ENCODE results near the gene EME1.

The EME1 gene

DNA sequence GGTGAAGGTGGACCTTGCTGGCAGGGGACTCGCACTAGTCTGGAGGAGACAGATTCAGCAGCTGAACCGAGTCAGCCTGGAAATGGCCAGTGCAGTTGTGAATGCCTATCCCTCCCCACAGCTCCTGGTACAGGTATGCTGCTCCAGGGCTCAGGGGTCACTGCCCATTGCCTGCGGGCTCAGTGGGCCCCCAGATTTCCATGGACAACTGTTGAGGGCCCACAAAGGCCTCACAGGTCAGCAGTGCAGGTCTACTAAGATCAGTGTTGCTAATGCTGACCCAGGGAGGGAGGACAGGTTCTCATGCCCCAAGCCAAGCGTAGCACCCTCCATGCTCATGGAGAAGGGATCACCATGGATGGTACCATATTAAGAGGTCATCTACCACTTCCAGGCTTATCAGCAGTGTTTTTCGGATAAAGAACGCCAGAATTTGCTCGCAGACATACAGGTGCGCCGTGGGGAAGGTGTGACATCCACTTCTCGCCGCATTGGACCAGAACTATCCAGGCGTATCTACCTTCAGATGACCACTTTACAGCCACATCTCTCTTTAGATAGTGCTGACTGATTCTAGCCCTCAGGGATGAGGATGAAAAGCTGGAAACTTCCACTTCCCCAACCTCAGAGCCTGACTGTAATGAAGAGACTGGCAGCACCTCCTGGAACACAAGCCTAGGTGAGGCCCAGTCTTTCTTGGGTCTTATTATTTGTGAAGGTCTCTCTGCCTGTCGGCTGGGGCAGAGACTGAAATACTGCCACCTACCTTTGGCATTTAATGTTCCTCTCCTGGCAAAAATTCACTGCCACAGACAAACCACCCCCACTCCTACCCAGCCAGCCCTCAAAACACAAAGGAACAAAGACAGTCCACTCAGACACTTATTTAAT, 7.6 kb downstream of the EME1 start:
- no peak for DNase-seq (ENCODE audit: low read depth)
- TF ChIP-seq, protein P1, sequence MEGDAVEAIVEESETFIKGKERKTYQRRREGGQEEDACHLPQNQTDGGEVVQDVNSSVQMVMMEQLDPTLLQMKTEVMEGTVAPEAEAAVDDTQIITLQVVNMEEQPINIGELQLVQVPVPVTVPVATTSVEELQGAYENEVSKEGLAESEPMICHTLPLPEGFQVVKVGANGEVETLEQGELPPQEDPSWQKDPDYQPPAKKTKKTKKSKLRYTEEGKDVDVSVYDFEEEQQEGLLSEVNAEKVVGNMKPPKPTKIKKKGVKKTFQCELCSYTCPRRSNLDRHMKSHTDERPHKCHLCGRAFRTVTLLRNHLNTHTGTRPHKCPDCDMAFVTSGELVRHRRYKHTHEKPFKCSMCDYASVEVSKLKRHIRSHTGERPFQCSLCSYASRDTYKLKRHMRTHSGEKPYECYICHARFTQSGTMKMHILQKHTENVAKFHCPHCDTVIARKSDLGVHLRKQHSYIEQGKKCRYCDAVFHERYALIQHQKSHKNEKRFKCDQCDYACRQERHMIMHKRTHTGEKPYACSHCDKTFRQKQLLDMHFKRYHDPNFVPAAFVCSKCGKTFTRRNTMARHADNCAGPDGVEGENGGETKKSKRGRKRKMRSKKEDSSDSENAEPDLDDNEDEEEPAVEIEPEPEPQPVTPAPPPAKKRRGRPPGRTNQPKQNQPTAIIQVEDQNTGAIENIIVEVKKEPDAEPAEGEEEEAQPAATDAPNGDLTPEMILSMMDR (conservative IDR thresholded peaks at IDR 0.05; ENCODE audit: low read depth, low read length): peak; percentile 35
- no peak overlapping the region for H3K4me3 ChIP-seq (ENCODE audit: low read depth, low read length)

DNA sequence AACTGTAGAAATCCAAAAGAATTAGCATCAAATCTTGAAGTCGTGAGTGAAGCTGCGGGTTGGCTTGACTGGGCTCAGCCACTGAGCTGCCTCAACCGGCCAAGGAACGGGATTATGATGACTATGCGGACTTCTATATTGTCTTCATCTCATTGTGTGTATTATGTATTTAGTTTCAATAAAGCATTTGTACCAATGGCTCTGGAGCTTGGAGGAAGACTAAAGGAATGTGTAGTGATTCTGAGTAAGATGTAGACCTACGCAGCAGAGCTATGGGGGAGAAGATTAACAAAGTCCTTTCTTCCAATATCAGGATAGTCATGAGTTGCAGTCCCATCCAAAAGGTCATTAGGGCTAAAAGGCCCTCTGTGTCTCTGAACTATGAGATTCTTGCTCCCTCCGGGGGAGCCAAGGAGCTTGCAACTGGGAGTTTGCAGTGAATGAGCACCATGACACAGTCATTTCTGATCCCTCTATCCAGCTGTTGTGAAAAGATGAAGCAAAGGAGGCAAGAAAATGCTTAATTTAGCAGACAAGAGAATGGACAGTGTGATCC, 8.3 kb downstream of the EME1 start:
- H3K4me3 ChIP-seq (ENCODE audit: low read depth, low read length): no peak overlapping the region
- TF ChIP-seq, protein P1 (conservative IDR thresholded peaks at IDR 0.05; ENCODE audit: low read depth, low read length): no peak
- no peak for DNase-seq (ENCODE audit: low read depth)

DNA sequence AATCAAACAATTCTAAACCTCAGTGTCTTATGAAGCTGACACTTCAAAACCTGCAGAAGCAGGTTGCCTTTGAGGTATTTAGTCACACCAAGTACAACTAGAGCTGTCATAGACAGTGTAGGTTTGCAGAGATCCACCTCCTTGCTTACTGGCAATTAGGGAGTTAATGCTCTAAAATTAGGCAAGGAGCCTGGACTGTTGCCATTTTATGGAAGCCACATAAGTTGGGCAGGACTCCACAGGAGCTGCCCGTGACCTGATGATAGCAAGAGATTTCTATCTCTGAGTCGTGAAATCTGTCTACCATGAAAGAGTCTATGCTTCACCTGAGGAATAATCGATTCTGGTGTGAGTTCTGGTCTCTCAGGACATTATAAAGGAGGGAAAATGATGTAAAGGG, 8.9 kb downstream of the EME1 start:
- TF ChIP-seq, protein P1 (conservative IDR thresholded peaks at IDR 0.05; ENCODE audit: low read depth, low read length): no peak
- peak; percentile 33 for DNase-seq (ENCODE audit: low read depth)
- H3K4me3 ChIP-seq (ENCODE audit: low read depth, low read length): no peak overlapping the region

DNA sequence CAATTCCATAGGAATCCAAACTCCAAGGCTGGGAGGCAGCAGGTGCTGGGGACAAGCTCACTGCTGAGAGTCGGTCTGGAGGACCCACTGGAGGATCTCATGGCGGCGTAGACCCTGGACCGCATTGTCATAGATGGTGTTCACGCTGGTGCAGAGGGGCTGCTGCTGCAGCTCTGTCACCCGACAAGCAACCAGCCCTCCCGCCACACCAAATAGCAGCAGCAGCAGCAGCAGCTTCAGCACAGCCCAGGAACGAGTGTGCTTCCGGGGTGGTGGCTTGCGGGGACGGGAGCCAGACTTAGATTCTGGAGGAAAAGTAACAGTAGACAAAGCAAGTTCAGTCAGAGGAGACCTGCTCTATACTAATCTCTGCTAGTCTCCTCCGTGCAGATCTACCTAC, 9.9 kb downstream of the EME1 start:
- TF ChIP-seq, protein P1 (conservative IDR thresholded peaks at IDR 0.05; ENCODE audit: low read depth, low read length): no peak

DNA sequence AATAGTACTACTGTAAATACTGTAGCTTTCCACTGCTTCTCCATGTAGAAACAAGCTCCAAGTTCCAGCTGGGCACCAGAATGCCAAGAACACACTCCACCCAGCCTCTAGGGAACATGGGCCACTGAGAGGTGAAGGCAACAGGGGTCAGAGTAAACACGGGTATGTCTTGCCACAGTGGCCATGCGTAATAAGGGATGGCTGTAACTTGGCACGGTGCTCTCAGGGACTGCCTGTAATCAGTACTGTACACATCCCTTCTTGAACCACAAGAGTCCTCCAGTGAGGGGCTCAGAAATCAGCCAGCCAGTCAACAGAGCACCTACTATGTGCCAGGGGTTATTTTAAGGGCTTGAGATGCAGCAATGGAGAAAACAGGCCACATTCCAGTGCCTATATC, 13.5 kb downstream of the EME1 start:
- TF ChIP-seq, protein P1 (conservative IDR thresholded peaks at IDR 0.05; ENCODE audit: low read depth, low read length): no peak
- no peak for DNase-seq (ENCODE audit: low read depth)
- H3K4me3 ChIP-seq (ENCODE audit: low read depth, low read length): no peak overlapping the region

More for the DNA sequence above, 9.9 kb downstream of the EME1 start:
- no peak overlapping the region for H3K4me3 ChIP-seq (ENCODE audit: low read depth, low read length)
- no peak for DNase-seq (ENCODE audit: low read depth)

DNA sequence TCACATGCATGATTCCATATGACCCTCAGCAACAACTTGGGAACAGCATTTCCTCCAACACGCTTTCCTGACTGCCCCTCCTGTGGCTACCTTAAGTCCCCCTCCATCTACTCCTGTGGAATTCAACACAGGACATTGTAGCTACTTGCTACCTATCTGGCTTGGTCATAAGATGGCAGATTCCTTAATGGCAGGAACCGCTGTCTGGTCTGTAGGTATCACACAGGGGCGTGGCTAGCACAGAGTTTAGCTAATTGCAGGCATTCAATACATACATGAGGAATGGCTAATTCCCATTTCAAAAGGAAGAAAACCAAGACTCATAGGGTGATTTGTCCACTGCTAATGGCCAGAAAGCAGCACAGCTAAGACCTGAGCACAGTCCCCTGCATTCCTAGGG, 15.7 kb downstream of the EME1 start:
- TF ChIP-seq, protein P1 (conservative IDR thresholded peaks at IDR 0.05; ENCODE audit: low read depth, low read length): no peak
- no peak for DNase-seq (ENCODE audit: low read depth)
- no peak overlapping the region for H3K4me3 ChIP-seq (ENCODE audit: low read depth, low read length)

Measured in choroid plexus epithelial cell (primary cell).